HG03135 (cell line): Measurements from ENCODE around the gene NEAT1.

Experiments
- ATAC-seq: cut with Tn5 transposase; IDR thresholded peaks from one replicate; pipeline ENCODE4 v1.9.1; 2021; ENCODE audit warnings: mild to moderate bottlenecking, moderate library complexity; ENCODE audit not compliant: unreplicated experiment

The NEAT1 gene

DNA sequence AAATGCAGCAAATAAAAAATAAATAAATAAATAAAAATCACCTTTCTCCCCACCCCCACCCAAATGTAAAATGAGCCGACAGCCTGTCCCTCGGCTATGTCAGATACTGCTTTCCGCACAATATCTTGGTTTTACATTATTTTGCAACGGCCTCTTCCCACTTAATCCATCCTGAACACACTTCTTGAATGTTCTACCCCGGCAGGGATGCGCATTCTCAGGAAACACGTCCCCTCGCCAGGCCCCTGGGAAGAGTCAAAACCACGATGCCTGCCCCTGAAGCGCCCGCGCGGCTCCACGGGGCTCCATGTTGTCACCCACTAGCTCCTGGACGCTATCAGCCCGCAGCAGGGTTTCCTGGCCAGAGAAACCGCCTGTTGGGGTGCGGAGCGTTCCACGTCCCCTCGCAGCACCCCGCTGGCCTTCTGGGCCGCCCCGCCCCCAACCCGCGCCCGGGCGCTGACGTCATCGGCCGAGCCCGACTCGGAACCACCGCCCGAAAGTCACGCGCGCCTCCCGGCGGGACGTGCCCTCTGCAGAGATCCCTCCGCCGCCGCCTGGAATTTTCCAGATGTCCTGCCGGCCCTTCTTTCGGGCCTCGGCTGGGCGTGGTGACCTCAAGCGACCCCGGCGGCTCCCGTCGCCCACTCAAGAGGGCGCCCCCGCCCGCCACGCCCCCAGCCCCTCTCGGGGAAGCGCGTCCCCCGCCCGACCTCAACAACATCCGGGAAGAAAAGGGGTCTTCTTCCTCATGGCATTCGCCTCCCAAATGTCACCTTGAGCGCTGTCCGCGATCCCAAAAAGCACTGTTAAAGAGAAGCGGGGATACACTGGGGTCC, 585 bp upstream of the NEAT1 start:
- no peak for ATAC-seq

DNA sequence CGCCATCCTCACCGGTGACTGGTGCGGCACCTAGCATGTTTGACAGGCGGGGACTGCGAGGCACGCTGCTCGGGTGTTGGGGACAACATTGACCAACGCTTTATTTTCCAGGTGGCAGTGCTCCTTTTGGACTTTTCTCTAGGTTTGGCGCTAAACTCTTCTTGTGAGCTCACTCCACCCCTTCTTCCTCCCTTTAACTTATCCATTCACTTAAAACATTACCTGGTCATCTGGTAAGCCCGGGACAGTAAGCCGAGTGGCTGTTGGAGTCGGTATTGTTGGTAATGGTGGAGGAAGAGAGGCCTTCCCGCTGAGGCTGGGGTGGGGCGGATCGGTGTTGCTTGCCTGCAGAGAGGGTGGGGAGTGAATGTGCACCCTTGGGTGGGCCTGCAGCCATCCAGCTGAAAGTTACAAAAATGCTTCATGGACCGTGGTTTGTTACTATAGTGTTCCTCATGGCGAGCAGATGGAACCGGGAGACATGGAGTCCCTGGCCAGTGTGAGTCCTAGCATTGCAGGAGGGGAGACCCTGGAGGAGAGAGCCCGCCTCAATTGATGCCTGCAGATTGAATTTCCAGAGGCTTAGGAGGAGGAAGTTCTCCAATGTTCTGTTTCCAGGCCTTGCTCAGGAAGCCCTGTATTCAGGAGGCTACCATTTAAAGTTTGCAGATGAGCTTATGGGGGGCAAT, 1.1 kb downstream of the NEAT1 start:
- no peak for ATAC-seq

DNA sequence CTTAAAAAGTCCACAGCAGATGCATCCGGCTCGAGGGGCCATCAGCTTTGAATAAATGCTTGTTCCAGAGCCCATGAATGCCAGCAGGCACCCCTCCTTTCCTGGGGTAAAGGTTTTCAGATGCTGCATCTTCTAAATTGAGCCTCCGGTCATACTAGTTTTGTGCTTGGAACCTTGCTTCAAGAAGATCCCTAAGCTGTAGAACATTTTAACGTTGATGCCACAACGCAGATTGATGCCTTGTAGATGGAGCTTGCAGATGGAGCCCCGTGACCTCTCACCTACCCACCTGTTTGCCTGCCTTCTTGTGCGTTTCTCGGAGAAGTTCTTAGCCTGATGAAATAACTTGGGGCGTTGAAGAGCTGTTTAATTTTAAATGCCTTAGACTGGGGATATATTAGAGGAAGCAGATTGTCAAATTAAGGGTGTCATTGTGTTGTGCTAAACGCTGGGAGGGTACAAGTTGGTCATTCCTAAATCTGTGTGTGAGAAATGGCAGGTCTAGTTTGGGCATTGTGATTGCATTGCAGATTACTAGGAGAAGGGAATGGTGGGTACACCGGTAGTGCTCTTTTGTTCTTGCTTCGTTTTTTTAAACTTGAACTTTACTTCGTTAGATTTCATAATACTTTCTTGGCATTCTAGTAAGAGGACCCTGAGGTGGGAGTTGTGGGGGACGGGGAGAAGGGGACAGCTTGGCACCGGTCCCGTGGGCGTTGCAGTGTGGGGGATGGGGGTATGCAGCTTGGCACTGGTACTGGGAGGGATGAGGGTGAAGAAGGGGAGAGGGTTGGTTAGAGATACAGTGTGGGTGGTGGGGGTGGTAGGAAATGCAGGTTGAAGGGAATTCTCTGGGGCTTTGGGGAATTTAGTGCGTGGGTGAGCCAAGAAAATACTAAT, 1.9 kb downstream of the NEAT1 start:
- ATAC-seq: no peak

DNA sequence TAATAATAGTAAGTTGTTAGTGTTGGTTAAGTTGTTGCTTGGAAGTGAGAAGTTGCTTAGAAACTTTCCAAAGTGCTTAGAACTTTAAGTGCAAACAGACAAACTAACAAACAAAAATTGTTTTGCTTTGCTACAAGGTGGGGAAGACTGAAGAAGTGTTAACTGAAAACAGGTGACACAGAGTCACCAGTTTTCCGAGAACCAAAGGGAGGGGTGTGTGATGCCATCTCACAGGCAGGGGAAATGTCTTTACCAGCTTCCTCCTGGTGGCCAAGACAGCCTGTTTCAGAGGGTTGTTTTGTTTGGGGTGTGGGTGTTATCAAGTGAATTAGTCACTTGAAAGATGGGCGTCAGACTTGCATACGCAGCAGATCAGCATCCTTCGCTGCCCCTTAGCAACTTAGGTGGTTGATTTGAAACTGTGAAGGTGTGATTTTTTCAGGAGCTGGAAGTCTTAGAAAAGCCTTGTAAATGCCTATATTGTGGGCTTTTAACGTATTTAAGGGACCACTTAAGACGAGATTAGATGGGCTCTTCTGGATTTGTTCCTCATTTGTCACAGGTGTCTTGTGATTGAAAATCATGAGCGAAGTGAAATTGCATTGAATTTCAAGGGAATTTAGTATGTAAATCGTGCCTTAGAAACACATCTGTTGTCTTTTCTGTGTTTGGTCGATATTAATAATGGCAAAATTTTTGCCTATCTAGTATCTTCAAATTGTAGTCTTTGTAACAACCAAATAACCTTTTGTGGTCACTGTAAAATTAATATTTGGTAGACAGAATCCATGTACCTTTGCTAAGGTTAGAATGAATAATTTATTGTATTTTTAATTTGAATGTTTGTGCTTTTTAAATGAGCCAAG, 2.7 kb downstream of the NEAT1 start:
- ATAC-seq: no peak

DNA sequence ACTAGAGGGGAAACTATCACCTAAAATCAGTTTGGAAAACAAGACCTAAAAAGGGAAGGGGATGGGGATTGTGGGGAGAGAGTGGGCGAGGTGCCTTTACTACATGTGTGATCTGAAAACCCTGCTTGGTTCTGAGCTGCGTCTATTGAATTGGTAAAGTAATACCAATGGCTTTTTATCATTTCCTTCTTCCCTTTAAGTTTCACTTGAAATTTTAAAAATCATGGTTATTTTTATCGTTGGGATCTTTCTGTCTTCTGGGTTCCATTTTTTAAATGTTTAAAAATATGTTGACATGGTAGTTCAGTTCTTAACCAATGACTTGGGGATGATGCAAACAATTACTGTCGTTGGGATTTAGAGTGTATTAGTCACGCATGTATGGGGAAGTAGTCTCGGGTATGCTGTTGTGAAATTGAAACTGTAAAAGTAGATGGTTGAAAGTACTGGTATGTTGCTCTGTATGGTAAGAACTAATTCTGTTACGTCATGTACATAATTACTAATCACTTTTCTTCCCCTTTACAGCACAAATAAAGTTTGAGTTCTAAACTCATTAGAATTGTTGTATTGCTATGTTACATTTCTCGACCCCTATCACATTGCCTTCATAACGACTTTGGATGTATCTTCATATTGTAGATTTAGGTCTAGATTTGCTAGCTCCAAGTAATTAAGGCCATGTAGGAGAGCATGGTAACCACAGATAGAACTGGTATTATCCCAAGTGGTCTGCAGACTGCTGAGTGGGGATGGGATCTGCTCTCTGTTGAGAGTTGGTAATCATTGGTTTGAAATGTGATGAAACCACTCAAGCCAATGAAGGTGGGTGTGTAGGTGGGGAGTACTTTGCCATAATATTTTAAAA, 3.6 kb downstream of the NEAT1 start:
- peak; percentile 29 for ATAC-seq

DNA sequence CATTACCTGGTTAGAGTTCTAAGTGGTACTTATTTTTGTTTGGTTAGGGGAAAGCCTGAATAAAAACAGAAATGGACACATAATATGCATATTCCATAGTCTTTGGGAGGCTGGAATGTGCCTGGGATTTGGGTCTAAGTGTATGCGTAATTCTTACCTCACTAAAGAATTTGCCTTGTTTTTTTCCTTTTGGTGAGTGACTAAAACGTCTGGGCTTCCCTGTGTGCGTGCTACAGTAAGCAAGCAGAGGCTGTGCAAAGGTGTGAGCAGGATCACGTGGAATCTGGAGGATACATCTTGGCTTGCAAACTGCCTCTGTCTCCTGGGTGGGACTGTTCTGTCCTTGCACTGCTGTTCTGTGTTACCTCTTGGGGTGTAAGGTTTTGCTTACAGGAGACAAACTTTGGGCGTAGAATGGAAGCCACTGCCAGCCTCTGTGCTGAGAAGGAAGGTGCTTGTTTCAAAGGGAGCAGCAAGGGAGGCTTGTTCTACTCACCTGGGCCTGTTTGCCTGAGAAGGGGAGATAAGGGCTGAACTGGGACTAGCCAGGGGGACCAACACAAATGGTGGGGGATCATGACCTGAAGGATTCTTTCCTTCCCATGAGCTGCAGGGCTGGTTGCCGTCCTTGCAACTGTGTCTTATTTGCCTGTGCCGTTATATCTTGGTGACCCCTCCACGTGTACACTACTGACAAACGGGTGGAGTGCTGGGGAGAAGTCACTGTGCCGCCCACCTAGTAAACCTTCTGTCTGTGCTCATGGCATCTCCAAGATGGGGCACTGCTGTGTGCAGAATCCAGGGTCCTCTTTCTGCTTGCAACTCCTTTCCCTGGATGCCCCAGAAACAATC, 4.5 kb downstream of the NEAT1 start:
- no peak for ATAC-seq

DNA sequence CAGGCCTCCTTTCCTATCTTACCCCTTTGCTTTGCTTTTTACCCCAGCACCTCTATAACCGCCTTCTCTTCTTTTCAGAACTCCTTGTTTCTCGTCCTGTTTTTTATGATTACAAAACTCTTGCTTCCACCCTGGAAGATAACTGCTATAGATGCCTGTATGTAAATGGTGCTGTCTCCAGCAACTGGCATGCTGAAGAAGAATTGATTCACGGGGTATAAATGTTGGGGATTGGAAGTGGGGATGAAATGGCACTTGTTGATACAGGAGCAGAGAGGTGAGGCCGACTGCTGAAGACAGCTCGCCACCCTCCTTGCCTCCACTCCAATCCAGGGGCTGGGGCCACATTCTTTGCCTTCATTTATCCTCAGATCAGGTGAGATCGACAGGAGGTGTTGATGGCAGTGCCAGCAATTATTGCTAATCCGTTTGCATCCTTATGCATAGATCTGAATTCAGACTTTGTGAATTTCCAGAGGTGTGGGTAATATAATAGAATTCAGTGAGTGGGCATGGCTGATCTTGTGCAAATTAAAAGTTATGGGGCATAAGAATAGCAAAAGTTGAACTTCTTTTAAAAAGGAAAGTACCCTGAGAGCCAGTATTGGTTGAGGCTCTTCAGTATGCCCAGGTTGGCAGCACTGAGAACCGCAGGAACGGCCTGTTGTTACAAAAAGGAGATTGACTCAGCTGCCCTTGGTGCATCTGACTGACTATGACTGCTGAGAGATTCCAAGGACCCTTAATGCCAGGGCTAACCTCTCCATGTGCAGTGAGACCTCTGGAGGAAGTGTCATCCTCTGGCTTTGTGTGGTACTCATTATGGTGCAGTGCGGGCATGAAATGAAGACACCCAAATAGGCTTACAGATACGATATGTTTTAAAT, 5.3 kb downstream of the NEAT1 start:
- no peak for ATAC-seq

DNA sequence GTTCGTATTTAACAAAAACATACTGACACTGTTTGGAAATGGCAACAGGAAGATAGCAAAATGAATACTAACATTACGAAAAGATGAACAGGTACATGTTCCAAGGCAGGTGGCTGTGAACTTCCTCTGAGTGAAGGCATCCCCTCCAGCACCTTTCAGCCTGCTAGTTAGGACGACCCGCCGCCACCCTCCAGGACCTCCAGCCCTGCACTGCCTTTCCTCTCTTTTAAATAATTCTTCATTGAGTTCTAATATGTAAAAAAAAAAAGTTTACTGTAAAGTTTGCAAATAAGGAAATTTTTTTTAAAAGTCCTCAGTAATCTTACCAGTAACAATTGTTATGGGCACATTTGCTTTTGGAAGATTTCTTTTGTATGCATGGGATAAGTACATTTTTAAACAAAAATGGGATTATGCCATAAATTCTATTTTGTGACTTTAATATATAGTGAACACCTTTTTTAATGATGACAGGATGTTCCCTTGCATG, 6.0 kb downstream of the NEAT1 start:
- ATAC-seq: no peak

DNA sequence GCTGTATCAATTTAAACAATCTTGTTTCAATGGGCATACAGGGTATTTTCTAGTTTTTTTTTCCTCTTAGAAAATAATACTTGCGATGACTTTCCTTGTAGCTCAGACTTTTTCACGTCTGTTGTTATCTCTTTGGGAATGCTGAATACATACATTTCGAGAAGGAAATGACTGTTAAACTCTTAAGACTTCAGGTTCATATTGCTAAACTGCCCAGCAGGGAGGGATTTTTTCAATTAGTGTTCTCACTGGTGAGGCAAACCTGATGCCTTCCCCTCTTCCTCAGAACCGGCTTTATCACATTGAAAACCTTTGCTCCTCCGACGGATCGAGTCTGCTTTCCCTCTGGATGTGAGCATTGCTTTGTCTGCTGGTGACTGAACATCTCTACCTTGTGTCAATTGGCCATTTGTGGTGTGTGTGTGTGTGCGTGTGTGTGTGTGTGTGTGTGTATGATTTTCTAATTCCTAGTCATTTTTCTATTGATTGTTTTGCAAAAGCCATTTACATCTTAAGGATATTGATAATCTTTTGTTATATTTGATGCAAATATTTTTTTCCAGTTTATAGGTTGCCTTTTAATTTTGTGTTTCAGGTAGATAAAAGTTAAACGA, 6.6 kb downstream of the NEAT1 start:
- no peak for ATAC-seq

DNA sequence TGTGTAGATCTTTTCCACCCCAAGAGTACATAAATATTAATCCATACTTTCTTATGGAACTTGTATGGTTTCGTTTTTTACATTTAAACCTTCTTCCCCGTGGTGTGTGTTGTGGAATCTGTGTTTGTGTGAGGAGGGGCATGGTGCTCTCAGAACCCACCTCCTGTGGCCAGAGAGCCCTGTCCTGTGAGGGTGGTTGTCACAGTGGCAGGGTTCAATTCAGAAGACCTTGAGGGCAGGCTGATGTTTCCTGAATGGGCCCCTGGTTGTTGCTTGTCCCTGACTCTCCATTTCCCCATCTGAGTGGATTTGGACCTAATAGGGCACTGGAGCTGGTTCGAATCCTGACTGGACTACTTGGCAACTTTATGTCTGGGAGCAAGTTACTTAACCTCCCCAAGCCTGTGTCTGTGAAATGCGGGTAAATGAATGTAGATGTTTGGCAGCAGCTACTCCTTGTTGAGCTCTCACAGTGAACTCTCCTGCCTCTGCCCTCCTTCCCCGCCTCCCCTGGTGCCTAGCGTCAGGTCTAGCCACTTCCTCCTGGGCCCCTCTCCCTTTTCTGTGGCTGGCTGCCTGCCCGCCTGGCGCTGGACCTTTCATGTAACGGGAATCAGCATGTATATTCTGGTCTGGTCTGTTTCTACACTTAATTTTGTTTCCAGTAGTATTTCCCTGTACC, 7.3 kb downstream of the NEAT1 start:
- ATAC-seq: no peak

DNA sequence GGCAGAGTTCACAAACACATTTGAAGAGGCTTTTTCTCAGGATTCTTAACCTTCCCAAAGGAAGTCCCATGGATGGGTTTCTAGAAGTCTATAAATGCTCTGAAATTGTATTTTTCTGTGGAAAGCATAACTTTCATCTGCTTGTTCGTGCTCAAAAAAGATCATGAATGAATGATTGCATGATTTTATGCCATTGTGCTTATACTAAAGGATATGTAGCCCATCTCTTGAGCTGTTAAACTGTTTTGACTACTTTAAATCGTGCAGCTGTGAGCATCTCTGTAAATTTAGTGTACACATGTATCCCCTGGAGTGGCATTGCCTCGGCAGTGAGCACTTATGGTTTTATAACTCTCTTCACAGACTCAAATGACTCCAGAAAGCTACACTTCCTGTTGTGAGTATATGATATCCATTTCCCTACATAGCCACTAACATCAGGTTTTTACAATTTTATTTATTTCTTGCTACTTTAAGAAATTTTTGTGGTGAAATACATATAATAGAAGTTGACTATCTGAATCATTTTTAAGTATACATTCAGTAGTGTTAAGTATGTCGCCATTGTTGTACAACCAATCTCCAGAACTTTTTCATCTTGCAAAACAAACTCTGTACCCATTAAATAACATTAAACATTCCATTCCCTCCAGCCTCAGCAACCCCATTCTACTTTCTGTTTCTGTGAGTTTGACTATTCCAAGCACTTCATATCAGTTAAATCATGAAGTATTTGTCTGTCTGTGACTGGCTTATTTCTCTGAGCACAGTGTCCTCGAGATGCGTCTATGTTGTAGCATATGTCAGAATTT, 8.0 kb downstream of the NEAT1 start:
- no peak for ATAC-seq

DNA sequence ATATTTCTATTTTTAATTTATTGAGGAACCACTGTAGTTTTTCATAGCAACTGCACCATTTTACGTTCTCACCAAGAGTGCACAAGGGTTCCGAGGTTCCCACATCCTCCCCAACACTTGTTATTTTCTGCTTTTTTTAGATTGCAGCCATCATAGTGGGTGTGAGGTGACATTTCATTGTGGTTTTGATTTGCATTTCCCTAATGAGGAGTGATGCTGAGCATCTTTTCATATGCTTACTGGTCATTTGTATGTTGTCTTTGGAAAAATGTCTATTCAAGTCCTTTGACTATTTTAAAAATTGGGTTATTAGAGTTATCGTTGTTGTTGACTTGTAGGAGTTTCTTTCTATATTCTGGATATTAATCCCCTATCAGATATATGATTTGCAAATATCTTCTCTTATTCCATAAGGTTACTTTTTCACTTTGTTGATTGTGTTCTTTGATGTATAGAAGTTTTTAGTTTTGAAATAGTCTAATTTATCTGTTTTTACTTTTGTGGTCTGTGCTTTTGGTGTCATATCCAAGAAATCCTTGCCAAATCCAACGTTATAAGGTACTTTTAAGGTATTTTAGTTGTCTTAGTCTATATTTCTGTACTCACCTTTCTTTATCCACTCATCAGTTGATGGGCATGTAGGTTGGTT, 9.0 kb downstream of the NEAT1 start:
- ATAC-seq: no peak

DNA sequence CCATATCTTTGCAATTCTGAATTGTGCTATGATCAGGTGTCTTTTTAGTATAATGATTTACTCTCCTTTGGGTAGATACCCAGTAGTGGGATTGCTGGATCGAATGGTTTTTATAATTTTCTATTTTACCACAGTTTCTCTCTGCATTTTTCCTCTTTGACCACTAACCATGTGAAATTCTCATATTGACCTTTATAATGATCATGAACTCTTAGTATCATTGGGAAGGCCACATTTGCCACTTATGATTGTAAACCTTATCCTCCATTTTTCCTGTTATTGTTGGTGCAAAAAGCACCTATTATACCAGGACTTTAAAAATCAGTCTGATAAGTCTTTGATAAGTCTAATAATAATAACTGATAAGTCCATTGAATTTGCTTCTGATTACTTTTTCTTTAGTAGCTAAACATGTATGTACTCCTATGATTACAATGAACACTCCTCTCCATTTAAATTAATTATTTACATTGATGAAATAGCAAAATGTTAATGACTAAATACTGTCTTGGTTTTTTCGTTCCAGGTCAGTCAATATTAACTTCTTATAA, 9.6 kb downstream of the NEAT1 start:
- ATAC-seq: no peak

DNA sequence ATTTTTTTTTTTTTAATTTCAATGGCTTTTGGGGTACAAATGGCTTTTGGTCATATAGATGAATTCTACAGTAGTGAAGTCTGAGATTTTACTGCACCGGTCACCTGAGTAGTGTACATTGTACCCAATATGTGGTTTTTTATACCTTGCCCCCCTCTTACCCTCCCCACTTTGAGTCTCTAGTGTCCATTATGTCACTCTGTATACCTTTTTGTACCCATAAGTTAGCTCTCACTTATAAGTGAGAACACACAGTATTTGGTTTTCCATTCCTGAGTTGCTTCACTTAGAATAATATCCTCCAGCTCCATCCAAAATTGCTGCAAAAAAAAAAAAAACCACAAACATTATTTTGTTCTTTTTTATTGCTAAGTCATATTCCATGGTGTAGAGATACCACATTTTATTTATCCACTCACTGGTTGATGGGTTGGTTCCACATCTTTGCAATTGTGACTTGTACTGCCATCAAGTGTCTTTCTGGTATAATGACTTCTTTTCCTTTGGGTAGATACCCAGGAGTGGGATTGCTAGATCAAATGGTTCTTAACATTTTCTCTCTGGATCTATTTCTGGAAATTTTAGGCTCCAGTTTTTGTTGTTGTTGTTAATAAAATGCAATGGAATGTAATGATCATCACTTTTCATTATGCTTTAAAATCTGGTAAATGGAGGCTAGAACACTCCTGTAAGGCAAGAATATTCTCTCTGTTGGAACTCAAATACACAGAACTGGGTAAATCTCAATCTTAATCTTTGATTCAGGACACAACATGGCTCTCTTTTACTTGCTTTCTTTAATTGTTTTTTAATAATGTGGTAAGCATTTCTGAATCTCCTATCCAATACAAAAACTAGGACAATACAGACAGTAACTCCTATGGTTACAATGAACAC, 10.3 kb downstream of the NEAT1 start:
- ATAC-seq: no peak
